ENCODE results near the gene PLOD3. TPM values are rescaled to one million over a fixed set of nuclear protein-coding genes. Genes with fewer than 3 reads are reported as not detected.
A peak's percentile ranks its signal among the peaks of the same experiment; 100 is the strongest.

Gene PLOD3
- total RNA-seq, 6 experiments from 2014 or later, result 128 to 179 (median 140) TPM

DNA sequence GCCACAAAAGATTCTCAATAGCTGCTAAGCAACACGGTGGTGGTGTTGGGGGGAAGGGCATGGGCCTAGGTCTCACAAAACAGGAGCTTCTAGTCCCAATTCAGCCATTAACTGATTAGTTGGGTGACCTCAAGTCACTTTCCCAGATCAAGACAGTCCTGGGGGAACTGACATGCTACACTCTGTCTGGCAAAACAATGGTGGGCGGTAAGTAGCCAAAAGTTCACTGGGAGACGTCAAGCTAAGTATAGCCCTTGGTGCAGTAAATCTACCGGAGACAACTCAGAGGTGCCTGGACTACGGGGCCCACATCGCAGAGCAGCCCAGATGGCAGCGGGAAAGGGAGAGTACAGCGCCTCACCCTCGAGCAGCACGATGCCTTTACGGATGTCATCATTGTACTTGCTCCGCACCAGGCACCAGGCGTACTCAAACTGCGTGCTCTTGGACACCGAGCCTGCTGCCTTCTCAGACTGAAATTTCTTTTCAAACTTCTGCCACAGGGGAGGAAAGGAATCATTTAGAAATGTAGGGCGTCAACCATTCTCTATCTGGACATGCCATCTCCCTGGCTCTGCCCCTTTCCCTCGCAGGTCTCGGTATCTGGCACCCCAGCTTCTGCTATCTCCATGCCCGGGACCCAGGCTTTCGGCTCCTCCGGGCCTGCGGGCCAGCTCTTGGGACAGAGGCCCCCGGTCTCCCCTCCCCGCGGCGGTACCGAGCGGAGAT lies 26.4 kb upstream of the PLOD3 start:
- TF ChIP-seq, protein P1, sequence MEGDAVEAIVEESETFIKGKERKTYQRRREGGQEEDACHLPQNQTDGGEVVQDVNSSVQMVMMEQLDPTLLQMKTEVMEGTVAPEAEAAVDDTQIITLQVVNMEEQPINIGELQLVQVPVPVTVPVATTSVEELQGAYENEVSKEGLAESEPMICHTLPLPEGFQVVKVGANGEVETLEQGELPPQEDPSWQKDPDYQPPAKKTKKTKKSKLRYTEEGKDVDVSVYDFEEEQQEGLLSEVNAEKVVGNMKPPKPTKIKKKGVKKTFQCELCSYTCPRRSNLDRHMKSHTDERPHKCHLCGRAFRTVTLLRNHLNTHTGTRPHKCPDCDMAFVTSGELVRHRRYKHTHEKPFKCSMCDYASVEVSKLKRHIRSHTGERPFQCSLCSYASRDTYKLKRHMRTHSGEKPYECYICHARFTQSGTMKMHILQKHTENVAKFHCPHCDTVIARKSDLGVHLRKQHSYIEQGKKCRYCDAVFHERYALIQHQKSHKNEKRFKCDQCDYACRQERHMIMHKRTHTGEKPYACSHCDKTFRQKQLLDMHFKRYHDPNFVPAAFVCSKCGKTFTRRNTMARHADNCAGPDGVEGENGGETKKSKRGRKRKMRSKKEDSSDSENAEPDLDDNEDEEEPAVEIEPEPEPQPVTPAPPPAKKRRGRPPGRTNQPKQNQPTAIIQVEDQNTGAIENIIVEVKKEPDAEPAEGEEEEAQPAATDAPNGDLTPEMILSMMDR (IDR thresholded peaks at IDR 0.05), result no peak

DNA sequence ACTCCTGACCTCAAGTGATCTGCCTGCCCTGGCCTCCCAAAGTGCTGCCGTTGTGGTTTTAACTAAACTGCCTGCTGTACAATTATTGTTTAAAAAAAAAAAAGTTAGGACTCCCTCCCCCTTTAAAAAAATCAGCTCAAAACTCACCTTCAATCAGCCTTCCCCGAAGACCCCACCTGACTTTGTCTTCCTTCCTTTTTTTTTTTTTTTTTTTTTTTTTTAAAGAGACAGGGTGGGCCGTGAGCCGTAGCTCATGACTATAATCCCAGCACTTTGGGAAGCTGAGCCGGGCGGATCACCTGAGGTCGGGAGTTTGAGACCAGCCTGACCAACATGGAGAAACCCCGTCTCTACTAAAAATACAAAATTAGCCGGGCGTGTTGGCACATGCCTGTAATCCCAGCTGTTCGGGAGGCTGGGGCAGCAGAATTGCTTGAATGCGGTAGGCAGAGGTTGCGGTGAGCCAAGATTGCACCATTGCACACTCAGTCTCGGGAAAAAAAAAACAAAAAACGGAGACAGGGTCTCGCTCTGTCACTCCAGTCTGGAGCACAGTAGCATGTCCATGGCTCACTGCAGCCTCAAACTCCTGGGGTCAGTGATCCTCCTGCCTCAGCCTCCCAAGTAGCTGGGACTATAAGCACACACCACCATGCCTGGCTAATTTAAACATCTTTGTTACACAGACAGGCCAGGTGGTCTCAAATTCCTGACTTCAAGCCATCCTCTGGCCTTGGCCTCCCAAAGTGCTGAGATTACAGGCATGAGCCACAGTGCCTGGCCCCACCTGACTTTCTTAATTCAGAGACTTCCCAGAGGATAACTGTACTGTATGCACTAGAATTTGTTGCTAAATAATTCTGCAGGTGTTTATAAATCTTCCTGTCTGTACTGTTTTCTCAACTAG lies 24.3 kb upstream of the PLOD3 start:
- H3K27me3 Mint-ChIP-seq (ENCODE audit: insufficient read depth), result no peaks in the 10 kb centered on the region; the same call in 1 of the 2 replicates
- H3K4me3 Mint-ChIP-seq, result no peak overlapping the region
- no peak overlapping the region for H3K27ac Mint-ChIP-seq

More for the DNA sequence above, 26.4 kb upstream of the PLOD3 start:
- no peak for DNase-seq
- H3K27ac Mint-ChIP-seq, result peak overlapping the region; percentile 91
- peaks cover 10% of the 10 kb centered on the region; the same call in 1 of the 2 replicates for H3K36me3 Mint-ChIP-seq (ENCODE audit: low read depth)
- H3K4me1 Mint-ChIP-seq (ENCODE audit: low read depth), result peaks cover 14% of the 10 kb centered on the region
- peak overlapping the region; percentile 97 for H3K4me3 Mint-ChIP-seq
- no peaks in the 10 kb centered on the region; the same call in 1 of the 2 replicates for H3K27me3 Mint-ChIP-seq (ENCODE audit: insufficient read depth)
- H3K9me3 Mint-ChIP-seq, result no peaks in the 10 kb centered on the region

DNA sequence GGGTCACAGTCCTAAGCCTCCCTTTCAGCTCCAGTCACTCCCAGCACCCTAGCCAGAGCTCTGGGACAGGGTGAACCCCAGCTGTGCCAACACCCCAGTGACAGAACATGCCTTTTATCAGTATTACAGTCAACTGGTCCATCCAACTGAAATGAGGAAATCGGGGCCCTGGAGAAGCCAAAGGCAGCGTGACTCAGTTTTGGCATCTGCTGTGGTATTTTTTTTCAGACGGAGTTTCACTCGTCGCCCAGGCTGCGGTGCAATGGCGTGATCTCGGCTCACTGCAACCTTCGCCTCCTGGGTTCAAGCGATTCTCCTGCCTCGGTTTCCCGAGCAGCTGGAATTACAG lies 23.6 kb upstream of the PLOD3 start:
- no peak overlapping the region for H3K27ac Mint-ChIP-seq
- no peak for DNase-seq

More for the DNA sequence above, 24.3 kb upstream of the PLOD3 start:
- TF ChIP-seq, protein P1 (IDR thresholded peaks at IDR 0.05), result no peak
- peaks cover 10% of the 10 kb centered on the region; the same call in 1 of the 2 replicates for H3K36me3 Mint-ChIP-seq (ENCODE audit: low read depth)
- DNase-seq, result no peak
- peaks cover 20% of the 10 kb centered on the region for H3K4me1 Mint-ChIP-seq (ENCODE audit: low read depth)
- H3K9me3 Mint-ChIP-seq, result no peaks in the 10 kb centered on the region

DNA sequence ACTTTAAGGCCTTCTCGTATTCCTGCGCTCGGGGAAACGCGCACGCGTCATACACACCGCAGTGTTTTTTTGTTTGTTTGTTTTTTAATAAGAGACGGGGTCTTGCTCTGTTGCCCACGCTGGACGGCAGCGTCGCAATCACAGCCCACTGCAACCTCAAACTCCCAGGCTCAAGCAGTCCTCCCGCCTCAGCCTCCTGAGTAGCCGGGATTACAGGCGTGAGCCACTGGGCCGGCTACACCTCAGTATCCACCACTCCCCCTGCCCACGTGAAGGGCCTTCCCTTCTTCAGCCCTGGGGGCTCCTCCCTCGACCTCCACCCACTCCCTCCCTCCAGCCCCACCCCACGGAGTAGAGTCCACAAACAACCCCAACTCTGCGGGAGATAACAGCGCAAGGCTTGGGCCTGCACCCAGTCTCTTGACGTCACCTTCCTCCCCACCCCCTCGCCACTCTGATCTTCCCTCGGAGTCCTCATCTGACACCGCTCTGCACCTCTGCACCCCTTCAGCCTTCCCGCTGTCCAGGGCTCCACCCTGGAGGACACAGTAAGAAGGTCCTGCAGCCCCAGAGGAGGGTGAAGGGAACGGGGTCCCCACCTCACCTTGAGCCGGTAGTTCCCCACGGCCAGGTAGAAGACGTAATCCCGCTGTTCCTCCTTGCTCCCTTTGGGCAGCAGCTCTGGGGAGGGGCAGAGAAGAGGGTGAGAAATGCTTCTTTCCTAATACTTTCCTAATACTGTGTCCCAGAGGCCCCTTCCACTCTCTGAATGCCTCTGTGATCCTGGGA lies 23.0 kb upstream of the PLOD3 start:
- DNase-seq, result no peak
- Mint-ChIP-seq H3K4me1 (ENCODE audit: low read depth) (peaks cover 20% of the 10 kb centered on the region), H3K27me3 (ENCODE audit: insufficient read depth) (no peaks in the 10 kb centered on the region; the same call in 1 of the 2 replicates), H3K27ac (no peak overlapping the region), H3K36me3 (ENCODE audit: low read depth) (peaks cover 4% of the 10 kb centered on the region; the same call in 1 of the 2 replicates), H3K9me3 (no peaks in the 10 kb centered on the region), H3K4me3 (no peak overlapping the region)
- TF ChIP-seq, protein P1 (IDR thresholded peaks at IDR 0.05), result no peak

More for the DNA sequence above, 23.6 kb upstream of the PLOD3 start:
- Mint-ChIP-seq H3K9me3 (no peaks in the 10 kb centered on the region), H3K27me3 (ENCODE audit: insufficient read depth) (no peaks in the 10 kb centered on the region; the same call in 1 of the 2 replicates), H3K36me3 (ENCODE audit: low read depth) (peaks cover 9% of the 10 kb centered on the region; the same call in 1 of the 2 replicates), H3K4me1 (ENCODE audit: low read depth) (peaks cover 20% of the 10 kb centered on the region), H3K4me3 (no peak overlapping the region)
- TF ChIP-seq, protein P1 (IDR thresholded peaks at IDR 0.05), result no peak

DNA sequence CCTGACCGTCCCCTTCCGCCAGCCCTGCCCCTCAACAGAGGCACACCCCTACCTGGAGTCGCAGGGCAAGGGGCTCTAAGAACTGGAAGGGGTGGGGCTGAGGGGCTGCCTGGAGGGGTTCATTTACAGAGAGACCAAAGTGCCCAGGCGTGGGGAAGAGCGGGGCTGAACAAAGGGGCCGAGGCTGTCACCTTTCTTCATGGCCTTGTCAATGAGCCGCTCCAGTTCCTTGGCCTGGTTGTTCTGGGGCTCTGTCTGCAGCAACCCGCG lies 22.5 kb upstream of the PLOD3 start:
- TF ChIP-seq, protein P1 (IDR thresholded peaks at IDR 0.05), result no peak
- Mint-ChIP-seq H3K4me3 (no peak overlapping the region), H3K27me3 (ENCODE audit: insufficient read depth) (no peaks in the 10 kb centered on the region; the same call in 1 of the 2 replicates), H3K36me3 (ENCODE audit: low read depth) (0 out of 2 replicates have a peak, but pooled peaks cover under 1% of the 10 kb centered on the region), H3K9me3 (no peaks in the 10 kb centered on the region), H3K4me1 (ENCODE audit: low read depth) (peaks cover 15% of the 10 kb centered on the region), H3K27ac (no peak overlapping the region)
- no peak for DNase-seq
